Endothelial cell of umbilical vein (primary cell): Measurements from ENCODE around the gene TTF2.

Experiments
- CTCF ChIP-seq, 2 donors: IDR thresholded peaks; 1 replicate in 1 of 2; 2 replicates in 1 of 2; pipeline ENCODE4 v1.5.1; 2011; ENCODE audit warnings: low read length in 2 of 2, mild to moderate bottlenecking in 2 of 2, moderate library complexity in 2 of 2, control low read depth in 1 of 2, inconsistent platforms in 1 of 2, low read depth in 1 of 2; ENCODE audit not compliant: insufficient read depth in 1 of 2; ENCODE audit errors: extremely low read depth in 1 of 2
- EZH2 ChIP-seq: IDR thresholded peaks from 2 replicates; pipeline ENCODE4 v1.6.1; 2012; ENCODE audit warnings: borderline replicate concordance, low read depth, mild to moderate bottlenecking, moderate library complexity, low read length, inconsistent platforms; ENCODE audit not compliant: severe bottlenecking
- POLR2A ChIP-seq: IDR thresholded peaks from 2 replicates; pipeline ENCODE4 v1.6.1; 2012; ENCODE audit warnings: low read depth, mild to moderate bottlenecking, control low read depth, low read length
- POLR2AphosphoS5 ChIP-seq: IDR thresholded peaks from 2 replicates; pipeline ENCODE4 v1.6.1; 2012; ENCODE audit warnings: low read depth, mild to moderate bottlenecking, control low read depth, low read length, moderate library complexity; ENCODE audit not compliant: insufficient read depth

- no peak for TF ChIP-seq POLR2AphosphoS5
- TF ChIP-seq CTCF (IDR thresholded peaks at IDR 0.05; ENCODE audit: extremely low read depth in 1 of 2, insufficient read depth in 1 of 2, low read depth in 1 of 2, low read length in 2 of 2): no peak
- no peak for TF ChIP-seq POLR2A
- no peak for TF ChIP-seq EZH2
Measured at GRCh38 chr1:117084231-117084630, 24.1 kb downstream of the TTF2 start.
